Endothelial cell of umbilical vein (primary cell): ENCODE data around the gene CCNK. TPM values are rescaled to one million over a fixed set of nuclear protein-coding genes. Genes with fewer than 3 reads are reported as not detected.
A peak's percentile ranks its signal among the peaks of the same experiment; 100 is the strongest.

Experiments used
- BruUV-seq: library from RNA; stranded (reverse); fragments of 400-500 nt; replicated peaks from 2 replicates; lab custom pipeline; 2021; lab: Mats Ljungman, UMichigan
- CTCF ChIA-PET: fragments of 300-600, 350-600 bp; sonication (Branson Sonifier 250); formaldehyde crosslinking; loops from one replicate; lab custom pipeline; 2021; ENCODE audit warnings: antibody characterized with exemption, inconsistent platforms; lab: Charles Lee
- POLR2A ChIA-PET: fragments of 300-600, 350-600 bp; sonication (Branson Sonifier 250); formaldehyde crosslinking; loops from one replicate; lab custom pipeline; 2021; ENCODE audit warnings: antibody characterized with exemption, inconsistent platforms; lab: Charles Lee
- DNase-seq: peaks from one replicate; pipeline ENCODE4 v3.0.0-alpha.2; 2011; ENCODE audit warnings: low read depth, low spot score
- FAIRE-seq: peaks from 2 replicates; lab custom pipeline; 2011; peaks lifted over from hg19 to GRCh38; lab: Jason Lieb, UNC
- H2AFZ ChIP-seq: 2 replicates; pipeline ENCODE4 v1.6.0; 2012; ENCODE audit warnings: low read depth, low read length, control low read depth, inconsistent platforms
- H3K27ac ChIP-seq: 2 replicates; pipeline ENCODE4 v1.5.1; 2011; ENCODE audit warnings: low read depth, mild to moderate bottlenecking, control low read depth, low read length, moderate library complexity; ENCODE audit not compliant: insufficient read depth
- H3K27me3 ChIP-seq, 2 experiments: 2 replicates each; pipeline versions ENCODE4 v1.6.0 to v1.6.1; 2011; ENCODE audit warnings: low read length in 2 of 2, mixed read lengths in 1 of 2; ENCODE audit not compliant: control insufficient read depth in 2 of 2, insufficient read depth in 2 of 2
- H3K36me3 ChIP-seq, 2 experiments: 2 replicates in 1 of 2; 3 replicates in 1 of 2; pipeline ENCODE4 v1.5.1; 2011; ENCODE audit warnings: low read length in 2 of 2, mild to moderate bottlenecking in 1 of 2, moderate library complexity in 1 of 2; ENCODE audit not compliant: control insufficient read depth in 2 of 2, insufficient read depth in 2 of 2; ENCODE audit errors: extremely low read depth in 1 of 2
- H3K4me1 ChIP-seq: 3 replicates; pipeline ENCODE4 v1.5.1; 2011; ENCODE audit warnings: mild to moderate bottlenecking, low read length; ENCODE audit not compliant: control insufficient read depth, insufficient read depth; ENCODE audit errors: extremely low read depth
- H3K4me2 ChIP-seq: 2 replicates; pipeline ENCODE4 v1.6.1; 2011; ENCODE audit warnings: low read length, control low read depth, mixed read lengths; ENCODE audit not compliant: insufficient read depth
- H3K4me3 ChIP-seq, 3 experiments: fragments of 200-600 bp in 1 of 3; sonication (generic), shearing (Covaris generic) in 1 of 3; replicated peaks in 1 of 3; 2 replicates each; pipeline ENCODE4 v1.5.1; 2011 to 2016; ENCODE audit warnings: control low read depth in 3 of 3, low read length in 3 of 3, mild to moderate bottlenecking in 2 of 3, inconsistent platforms in 1 of 3, low read depth in 1 of 3, moderate library complexity in 1 of 3; ENCODE audit not compliant: insufficient read depth in 1 of 3
- H3K79me2 ChIP-seq: 2 replicates; pipeline ENCODE4 v1.6.0; 2012; ENCODE audit warnings: low read length, inconsistent platforms; ENCODE audit not compliant: control insufficient read depth, insufficient read depth
- H3K9ac ChIP-seq: replicated peaks from 2 replicates; pipeline ENCODE3; 2011; ENCODE audit warnings: low read length, control low read depth; ENCODE audit not compliant: insufficient read depth; ENCODE audit errors: extremely low read depth
- H3K9me1 ChIP-seq: replicated peaks from 3 replicates; pipeline ENCODE4 v1.6.0; 2011; ENCODE audit warnings: mild to moderate bottlenecking, low read length; ENCODE audit not compliant: control insufficient read depth, insufficient read depth; ENCODE audit errors: extremely low read depth
- H3K9me3 ChIP-seq: replicated peaks from 2 replicates; pipeline ENCODE4 v1.5.1; 2012; ENCODE audit warnings: low read length, inconsistent platforms; ENCODE audit not compliant: control insufficient read depth, insufficient read depth
- H4K20me1 ChIP-seq: replicated peaks from 2 replicates; pipeline ENCODE3; 2011; ENCODE audit warnings: mild to moderate bottlenecking, low read length; ENCODE audit not compliant: control insufficient read depth, insufficient read depth; ENCODE audit errors: extremely low read depth
- CTCF ChIP-seq, 2 donors: IDR thresholded peaks; 1 replicate in 1 of 2; 2 replicates in 1 of 2; pipeline ENCODE4 v1.5.1; 2011; ENCODE audit warnings: low read length in 2 of 2, mild to moderate bottlenecking in 2 of 2, moderate library complexity in 2 of 2, control low read depth in 1 of 2, inconsistent platforms in 1 of 2, low read depth in 1 of 2; ENCODE audit not compliant: insufficient read depth in 1 of 2; ENCODE audit errors: extremely low read depth in 1 of 2
- EZH2 ChIP-seq: IDR thresholded peaks from 2 replicates; pipeline ENCODE4 v1.6.1; 2012; ENCODE audit warnings: borderline replicate concordance, low read depth, mild to moderate bottlenecking, moderate library complexity, low read length, inconsistent platforms; ENCODE audit not compliant: severe bottlenecking
- FOS ChIP-seq: IDR thresholded peaks from 2 replicates; pipeline ENCODE4 v1.6.1; 2011; ENCODE audit warnings: mild to moderate bottlenecking, low read length, moderate library complexity, borderline replicate concordance; ENCODE audit not compliant: insufficient read depth
- GATA2 ChIP-seq: IDR thresholded peaks from 2 replicates; pipeline ENCODE4 v1.7.0; 2011; ENCODE audit warnings: low read depth, mild to moderate bottlenecking, moderate library complexity, mixed read lengths, low read length; ENCODE audit not compliant: insufficient read length, insufficient read depth
- JUN ChIP-seq: IDR thresholded peaks from 2 replicates; pipeline ENCODE4 v1.6.1; 2011; ENCODE audit warnings: borderline replicate concordance, low read depth; ENCODE audit not compliant: insufficient read length, insufficient read depth
- MAX ChIP-seq: IDR thresholded peaks from 2 replicates; pipeline ENCODE4 v1.6.1; 2011; ENCODE audit not compliant: insufficient read depth, insufficient read length
- MYC ChIP-seq: IDR thresholded peaks from one replicate; pipeline ENCODE4 v1.6.1; 2011; ENCODE audit warnings: mild to moderate bottlenecking, low read depth, low read length
- POLR2A ChIP-seq: IDR thresholded peaks from 2 replicates; pipeline ENCODE4 v1.6.1; 2012; ENCODE audit warnings: low read depth, mild to moderate bottlenecking, control low read depth, low read length
- POLR2AphosphoS5 ChIP-seq: IDR thresholded peaks from 2 replicates; pipeline ENCODE4 v1.6.1; 2012; ENCODE audit warnings: low read depth, mild to moderate bottlenecking, control low read depth, low read length, moderate library complexity; ENCODE audit not compliant: insufficient read depth
- dilution Hi-C: fragments of 300-500 bp; cut with MboI; formaldehyde crosslinking; loops from one replicate; pipeline ENCODE4 v1.15.0; 2019; ENCODE audit warnings: low sequenced_read_pairs; ENCODE audit not compliant: extremely low pct_ligation_motif_present
- intact Hi-C: fragments of 100-400 bp; cut with micrococcal nuclease; formaldehyde crosslinking; loops from one replicate; pipeline ENCODE4 v1.10.0; 2022
- polyA plus RNA-seq, 4 experiments: library from polyadenylated mRNA; depleted of rRNA in 3 of 4; stranded (reverse) in 3 of 4; unstranded in 1 of 4; fragments of >200 nt; gene quantifications; 2 replicates each; pipeline versions ENCODE4 v1.2.1 to v1.2.3, GENCODE V29; 2011 to 2012; ENCODE audit warnings: missing spikeins in 1 of 4
- total RNA-seq: library from RNA; stranded (reverse); gene quantifications from 2 replicates; pipeline ENCODE4 v1.2.3, GENCODE V29; 2021

CCNK gene
- total and polyA plus RNA-seq, 2 donors (not counting 3 experiments of a cell fraction or from before 2014, with no cell fraction given): 11.9 to 59.3 TPM

GRCh38 chr14:99541677-99542470 lies 60.7 kb downstream of the CCNK start:
- DNase-seq (peak; percentile 38), FAIRE-seq (no peak)
- dilution Hi-C loops: no loop called here
- no peaks in the 10 kb centered on the region for H4K20me1 ChIP-seq
- H2AFZ ChIP-seq: no peak overlapping the region
- H3K36me3 ChIP-seq: no peaks in the 10 kb centered on the region
- CTCF ChIA-PET: no interaction called here
- H3K4me1 ChIP-seq: peaks cover 2% of the 10 kb centered on the region
- H3K27me3 ChIP-seq: no peaks in the 10 kb centered on the region
- POLR2A ChIA-PET: no interaction called here
- H3K9me1 ChIP-seq: no peaks in the 10 kb centered on the region
- H3K4me3 ChIP-seq: no peak overlapping the region
- no peak overlapping the region for H3K9ac ChIP-seq
- intact Hi-C loops: no loop called here
- TF ChIP-seq POLR2AphosphoS5: no peak
- no peak for TF ChIP-seq GATA2
- no peak for TF ChIP-seq MYC
- no peak for TF ChIP-seq POLR2A
- TF ChIP-seq JUN: no peak
- no peak for TF ChIP-seq FOS
- no peak for TF ChIP-seq EZH2
- TF ChIP-seq CTCF (IDR thresholded peaks at IDR 0.05; ENCODE audit: extremely low read depth in 1 of 2, insufficient read depth in 1 of 2, low read depth in 1 of 2, low read length in 2 of 2): no peak
- no peak for TF ChIP-seq MAX
- no peaks in the 10 kb centered on the region for H3K9me3 ChIP-seq
- H3K27ac ChIP-seq: no peak overlapping the region
- no TSS peak for BruUV-seq
- no peaks in the 10 kb centered on the region for H3K79me2 ChIP-seq
- no peak overlapping the region for H3K4me2 ChIP-seq
